Measurements from ENCODE around the gene IL10.

Gene IL10

GRCh38 chr1:206734499-206735142 is 37.7 kb downstream of the IL10 start:
- DNase-seq (peak; percentile 91), ATAC-seq (no peak)

DNA sequence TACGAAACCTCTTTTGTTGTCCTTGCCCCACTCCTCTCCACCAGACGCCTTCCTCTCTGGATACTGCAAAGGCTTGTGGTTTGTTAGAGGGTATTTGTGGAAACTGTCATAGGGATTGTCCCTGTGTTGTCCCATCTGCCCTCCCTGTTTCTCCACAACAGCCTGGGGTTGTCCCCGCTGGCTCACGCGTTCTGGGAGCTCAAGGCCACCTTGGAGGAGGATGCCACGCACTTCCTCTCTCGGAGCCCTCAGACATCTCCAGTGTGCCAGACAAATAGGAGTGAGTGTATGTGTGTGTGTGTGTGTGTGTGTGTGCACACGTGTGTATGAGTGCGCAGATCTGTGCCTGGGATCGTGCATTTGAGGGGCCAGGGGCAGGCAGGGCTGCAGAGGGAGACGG is 39.3 kb downstream of the IL10 start:
- ATAC-seq (no peak), DNase-seq (no peak)

GRCh38 chr1:206732508-206732907 is 39.8 kb downstream of the IL10 start:
- no peak for ATAC-seq
- no peak for DNase-seq

GRCh38 chr1:206729507-206729906 is 42.8 kb downstream of the IL10 start:
- no peak for ATAC-seq
- no peak for DNase-seq

- DNase-seq = no peak
- no peak for ATAC-seq
Measured at GRCh38 chr1:206729050-206729449, 43.2 kb downstream of the IL10 start.

DNA sequence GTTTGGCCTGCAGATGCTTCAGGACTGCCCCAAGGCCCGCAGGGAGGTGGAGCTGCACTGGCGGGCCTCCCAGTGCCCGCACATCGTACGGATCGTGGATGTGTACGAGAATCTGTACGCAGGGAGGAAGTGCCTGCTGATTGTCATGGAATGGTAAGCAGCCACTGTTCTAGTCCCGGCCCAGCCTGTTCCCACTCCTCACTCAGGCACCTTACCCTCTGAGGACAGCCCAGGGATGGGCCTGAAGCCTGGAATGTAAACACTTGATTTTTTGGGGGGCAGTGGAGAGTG is 43.7 kb downstream of the IL10 start:
- ATAC-seq (no peak), DNase-seq (no peak)

- no peak for DNase-seq
- no peak for ATAC-seq
Measured at GRCh38 chr1:206727981-206728696, 44.2 kb downstream of the IL10 start.

GRCh38 chr1:206725109-206725963 is 47.0 kb downstream of the IL10 start:
- DNase-seq = peak; percentile 76
- no peak for ATAC-seq

DNA sequence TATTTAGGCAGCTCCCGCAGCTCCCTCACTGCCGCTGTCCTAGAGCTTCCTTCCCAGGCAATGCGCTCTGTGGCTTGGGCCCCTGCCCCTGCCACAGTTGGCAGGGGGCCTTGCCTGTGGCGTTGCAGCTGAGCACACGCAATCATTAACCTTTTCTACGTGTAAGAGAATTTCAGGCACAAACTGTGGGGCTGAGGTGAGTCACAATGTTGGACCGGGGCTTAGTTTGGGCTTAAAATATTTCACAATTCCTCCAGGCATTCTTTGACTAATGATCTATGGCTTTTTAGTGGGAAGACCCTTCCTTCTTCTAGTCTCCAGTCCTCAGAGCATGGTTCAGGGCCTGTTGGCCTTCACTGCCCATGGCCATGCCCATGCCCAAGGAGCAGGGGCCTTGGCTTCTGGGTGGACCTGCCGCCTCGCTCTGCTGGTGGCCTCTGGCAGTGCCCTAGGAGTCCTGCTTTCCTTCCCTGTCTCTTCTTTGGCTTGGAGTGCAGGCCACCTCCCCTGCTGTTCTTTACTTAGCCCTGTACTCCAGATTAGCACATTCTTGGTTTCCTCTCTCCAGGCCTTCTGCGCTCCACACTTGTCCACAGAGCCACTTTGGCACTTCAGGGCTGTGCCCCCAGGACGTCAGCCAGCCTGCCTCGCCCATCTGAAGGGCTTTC is 48.4 kb downstream of the IL10 start:
- DNase-seq (no peak), ATAC-seq (no peak)

DNA sequence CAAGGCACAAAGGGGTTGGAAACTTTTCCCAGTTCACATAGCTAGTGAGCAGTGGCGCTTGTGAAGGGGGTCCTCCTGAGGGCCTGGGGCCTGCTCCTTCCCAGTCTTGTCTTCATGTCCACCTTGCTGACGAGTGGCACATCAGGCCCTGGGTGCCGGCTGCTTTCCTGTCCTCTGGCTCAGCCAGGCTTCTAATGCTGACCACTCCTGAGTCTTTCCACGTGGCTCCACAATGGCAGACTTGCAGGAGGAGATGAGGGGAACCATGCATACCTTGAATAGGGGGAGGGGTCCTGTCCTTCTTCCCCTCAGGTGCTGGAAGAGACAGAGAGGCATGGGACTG is 48.9 kb downstream of the IL10 start:
- DNase-seq (no peak), ATAC-seq (no peak)

DNA sequence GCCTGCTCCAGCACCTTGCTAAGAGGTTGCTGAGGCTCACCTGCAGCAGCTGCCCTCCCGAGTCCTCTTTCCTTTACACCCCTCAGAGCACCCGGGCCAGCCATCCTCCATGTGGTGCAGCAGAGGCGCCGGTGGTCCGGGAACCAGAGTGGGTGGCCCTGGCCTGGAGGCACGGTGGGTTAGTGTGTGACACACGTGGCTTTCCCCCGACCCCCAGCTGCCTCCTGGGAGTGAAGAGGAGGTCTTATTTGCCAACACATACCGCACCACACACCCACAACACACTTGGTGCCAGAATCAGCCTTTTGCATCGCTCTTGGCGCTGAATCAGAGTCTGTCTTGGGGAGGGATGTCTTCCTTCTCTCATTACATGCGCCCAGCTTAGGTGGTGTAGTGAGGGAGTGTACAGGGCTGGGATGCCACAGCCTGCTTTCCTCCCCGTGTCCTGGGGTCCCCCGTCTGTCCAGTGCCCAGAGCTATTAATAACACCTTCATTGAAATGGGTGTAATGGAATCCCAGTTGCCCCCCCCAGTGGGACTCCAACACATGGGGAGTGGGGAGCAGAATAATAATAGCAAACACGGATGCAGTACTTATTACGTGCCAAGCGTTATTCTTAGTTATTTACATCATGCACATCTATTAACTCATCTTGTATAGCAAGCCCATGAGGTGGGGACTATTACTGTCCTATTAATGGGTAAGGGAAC is 49.4 kb downstream of the IL10 start:
- ATAC-seq (peak; percentile 13), DNase-seq (no peak)

DNA sequence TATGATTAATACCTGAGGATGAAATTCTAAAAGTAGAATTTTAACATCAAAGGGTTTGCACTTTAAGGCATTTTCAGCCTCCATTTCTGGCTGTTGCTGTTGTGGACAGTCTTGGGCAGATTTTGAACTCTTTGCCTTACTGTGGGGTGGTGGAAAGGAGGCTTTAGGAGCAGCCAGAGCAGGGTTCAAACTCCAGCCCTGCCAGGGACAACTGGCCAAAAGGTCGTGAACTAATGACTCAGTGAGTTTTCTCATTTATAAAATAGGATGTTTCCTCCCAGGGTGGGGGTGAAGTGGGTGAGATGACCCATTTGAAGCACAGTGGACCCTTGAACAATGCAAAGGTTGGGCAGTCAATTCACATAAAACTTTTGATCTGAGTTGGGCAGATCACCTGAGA is 50.8 kb downstream of the IL10 start:
- ATAC-seq (no peak), DNase-seq (no peak)

GRCh38 chr1:206719169-206719839 is 53.0 kb downstream of the IL10 start:
- DNase-seq (no peak), ATAC-seq (no peak)

GRCh38 chr1:206717674-206717989 is 54.7 kb downstream of the IL10 start:
- peak; percentile 20 for ATAC-seq
- no peak for DNase-seq
